ENCODE data around the gene ANP32A.
A peak's percentile ranks its signal among the peaks of the same experiment; 100 is the strongest.

ANP32A gene

DNA sequence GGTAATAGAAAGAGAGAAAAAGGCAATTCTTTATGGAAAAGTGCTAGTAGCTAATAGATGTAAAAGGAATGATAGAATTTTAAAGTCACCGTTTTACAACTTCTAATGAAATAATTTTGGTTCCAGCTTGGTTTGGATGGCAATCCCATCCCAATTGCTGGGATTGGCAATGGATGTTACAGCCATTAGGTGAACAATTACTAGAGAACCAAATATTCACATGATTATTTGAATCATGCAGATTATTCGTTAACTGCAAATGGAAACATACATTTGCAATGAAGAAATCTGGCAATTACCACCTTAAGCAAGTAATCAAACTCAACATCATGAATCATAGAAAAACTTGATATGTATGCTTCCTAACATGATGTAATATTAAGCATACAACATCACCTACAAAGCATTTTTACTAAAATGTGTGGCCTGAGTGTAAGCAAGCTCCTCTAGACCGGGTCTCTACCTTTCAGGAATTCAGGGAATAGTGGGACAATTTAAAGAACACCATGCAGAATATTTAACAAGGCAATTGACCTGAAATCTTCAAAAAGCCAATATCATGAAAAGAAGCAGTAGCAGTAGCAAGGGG is 26.2 kb upstream of the ANP32A start:
- TF ChIP-seq CTCF (conservative IDR thresholded peaks at IDR 0.05; ENCODE audit: low read depth, low read length): no peak
- H3K4me3 ChIP-seq (ENCODE audit: low read length): no peak overlapping the region
- no peak for DNase-seq (ENCODE audit: low read depth)

- H3K4me3 ChIP-seq (ENCODE audit: low read length): no peak overlapping the region
- TF ChIP-seq CTCF (conservative IDR thresholded peaks at IDR 0.05; ENCODE audit: low read depth, low read length): no peak
- no peak for DNase-seq (ENCODE audit: low read depth)
Measured at GRCh38 chr15:68844856-68845550, 24.3 kb upstream of the ANP32A start.

DNA sequence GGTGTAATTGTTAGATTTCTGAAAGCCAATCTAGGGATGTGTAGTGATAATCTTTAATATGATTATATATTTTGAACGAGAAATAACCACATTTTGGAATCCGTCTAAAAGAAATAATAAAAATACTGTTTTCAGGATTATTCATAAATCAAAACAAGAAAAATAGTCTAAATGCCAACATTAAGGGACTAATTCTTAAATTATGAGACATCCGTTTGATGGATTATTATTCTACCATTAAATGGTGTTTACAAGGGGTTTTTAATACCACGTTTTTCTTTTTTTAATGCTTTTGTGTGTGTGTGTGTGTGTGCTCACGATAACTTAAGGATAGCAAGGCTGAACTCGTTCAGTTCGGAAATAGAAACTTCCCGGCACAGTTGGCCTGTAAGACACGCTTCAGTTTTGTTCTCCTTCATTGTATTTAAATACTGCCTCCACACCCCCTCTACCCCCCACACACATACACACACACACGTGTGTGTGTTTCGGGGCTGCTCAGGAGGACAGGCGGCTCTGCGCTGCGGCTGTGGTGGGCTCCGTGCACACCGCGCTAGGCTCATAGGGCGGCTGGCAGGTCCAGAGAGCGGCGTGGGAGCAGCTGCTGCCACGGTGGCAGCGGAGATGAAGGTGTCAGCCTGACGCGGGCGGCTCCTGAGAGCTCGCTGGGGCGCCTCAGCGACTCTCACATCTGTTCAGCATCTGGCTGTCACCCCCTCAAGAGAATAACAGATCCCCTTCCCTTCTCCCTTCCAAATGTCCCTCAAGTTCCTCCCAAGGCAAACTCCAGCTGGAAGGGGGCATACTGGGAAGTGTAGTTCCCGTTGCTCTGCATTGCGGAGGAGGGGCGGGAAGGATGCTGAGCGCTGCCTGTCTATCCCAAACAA is 23.0 kb upstream of the ANP32A start:
- no peak for DNase-seq (ENCODE audit: low read depth)
- peak overlapping the region; percentile 16 for H3K4me3 ChIP-seq (ENCODE audit: low read length)
- no peak for TF ChIP-seq CTCF (conservative IDR thresholded peaks at IDR 0.05; ENCODE audit: low read depth, low read length)

DNA sequence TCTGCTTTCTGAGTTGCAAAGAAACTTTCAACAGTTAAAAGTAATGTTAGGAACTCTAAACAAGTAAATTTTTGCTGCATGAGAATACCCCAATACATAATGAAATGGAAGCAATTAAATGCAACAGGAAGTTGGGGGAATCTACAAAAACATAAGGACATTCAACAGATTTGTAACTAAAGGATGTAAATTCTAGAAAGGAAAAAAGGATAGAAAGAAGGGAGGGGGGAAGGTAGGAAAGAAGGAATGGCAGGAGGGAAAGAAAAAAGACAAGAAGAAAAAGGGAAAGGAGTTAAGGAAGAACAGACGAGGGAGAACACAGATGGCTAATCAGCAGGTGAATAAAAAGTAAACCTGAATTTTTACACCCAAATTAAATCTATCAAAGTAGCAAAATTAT is 22.3 kb upstream of the ANP32A start:
- TF ChIP-seq CTCF (conservative IDR thresholded peaks at IDR 0.05; ENCODE audit: low read depth, low read length): no peak
- DNase-seq (ENCODE audit: low read depth): no peak
- H3K4me3 ChIP-seq (ENCODE audit: low read length): no peak overlapping the region

GRCh38 chr15:68834346-68834745 is 13.7 kb upstream of the ANP32A start:
- DNase-seq (ENCODE audit: low read depth): no peak
- no peak for TF ChIP-seq CTCF (conservative IDR thresholded peaks at IDR 0.05; ENCODE audit: low read depth, low read length)
- no peak overlapping the region for H3K4me3 ChIP-seq (ENCODE audit: low read length)

GRCh38 chr15:68833700-68834331 is 13.1 kb upstream of the ANP32A start:
- DNase-seq (ENCODE audit: low read depth): no peak
- no peak for TF ChIP-seq CTCF (conservative IDR thresholded peaks at IDR 0.05; ENCODE audit: low read depth, low read length)
- H3K4me3 ChIP-seq (ENCODE audit: low read length): no peak overlapping the region

Measured in retinal pigment epithelial cell (primary cell).